ENCODE measurements around the gene ENOX1.

Gene ENOX1

GRCh38 chr13:43200307-43200706 lies 586.5 kb downstream of the ENOX1 start:
- H3K4me3 ChIP-seq = no peak overlapping the region
- no peaks in the 10 kb centered on the region for H3K36me3 ChIP-seq (ENCODE audit: insufficient read depth, low read length)
- DNase-seq (ENCODE audit: low read depth, low spot score) = no peak
- no peak overlapping the region for H3K27ac ChIP-seq
- TF ChIP-seq FOXP2 (optimal IDR thresholded peaks at IDR 0.05; ENCODE audit: control extremely low read depth, extremely low read length, insufficient read depth) (no peak), POLR2AphosphoS5 (IDR thresholded peaks at IDR 0.05; ENCODE audit: borderline replicate concordance, low read depth, low read length) (no peak), EZH2 (IDR thresholded peaks at IDR 0.05) (no peak)
- H3K9me3 ChIP-seq (ENCODE audit: low read depth, low read length) = no peaks in the 10 kb centered on the region
- H3K9ac ChIP-seq (ENCODE audit: insufficient read length) = no peak overlapping the region

- no peak overlapping the region for H3K9ac ChIP-seq (ENCODE audit: insufficient read length)
- H3K9me3 ChIP-seq (ENCODE audit: low read depth, low read length) = no peaks in the 10 kb centered on the region
- DNase-seq (ENCODE audit: low read depth, low spot score) = no peak
- TF ChIP-seq POLR2AphosphoS5 (IDR thresholded peaks at IDR 0.05; ENCODE audit: borderline replicate concordance, low read depth, low read length) (no peak), EZH2 (IDR thresholded peaks at IDR 0.05) (no peak), FOXP2 (optimal IDR thresholded peaks at IDR 0.05; ENCODE audit: control extremely low read depth, extremely low read length, insufficient read depth) (no peak)
- no peak overlapping the region for H3K27ac ChIP-seq
- no peak overlapping the region for H3K4me3 ChIP-seq
- H3K36me3 ChIP-seq (ENCODE audit: insufficient read depth, low read length) = no peaks in the 10 kb centered on the region
Observed at GRCh38 chr13:43196750-43197370, 589.9 kb downstream of the ENOX1 start.

- TF ChIP-seq EZH2 (IDR thresholded peaks at IDR 0.05) = no peak
- TF ChIP-seq FOXP2 (optimal IDR thresholded peaks at IDR 0.05; ENCODE audit: control extremely low read depth, extremely low read length, insufficient read depth) = no peak
- TF ChIP-seq POLR2AphosphoS5 (IDR thresholded peaks at IDR 0.05; ENCODE audit: borderline replicate concordance, low read depth, low read length) = no peak
- H3K36me3 ChIP-seq (ENCODE audit: insufficient read depth, low read length) = no peaks in the 10 kb centered on the region
- H3K9me3 ChIP-seq (ENCODE audit: low read depth, low read length) = no peaks in the 10 kb centered on the region
- DNase-seq (ENCODE audit: low read depth, low spot score) = no peak
- H3K9ac ChIP-seq (ENCODE audit: insufficient read length) = no peak overlapping the region
- H3K4me3 ChIP-seq = no peak overlapping the region
- H3K27ac ChIP-seq = no peak overlapping the region
Observed at GRCh38 chr13:43196086-43196621, 590.6 kb downstream of the ENOX1 start.

GRCh38 chr13:43195551-43195950 lies 591.2 kb downstream of the ENOX1 start:
- Histone ChIP-seq H3K9me3 (ENCODE audit: low read depth, low read length) (no peaks in the 10 kb centered on the region), H3K4me3 (no peak overlapping the region), H3K27ac (no peak overlapping the region), H3K36me3 (ENCODE audit: insufficient read depth, low read length) (no peaks in the 10 kb centered on the region), H3K9ac (ENCODE audit: insufficient read length) (no peak overlapping the region)
- DNase-seq (ENCODE audit: low read depth, low spot score) = no peak
- TF ChIP-seq FOXP2 (optimal IDR thresholded peaks at IDR 0.05; ENCODE audit: control extremely low read depth, extremely low read length, insufficient read depth) = no peak
- TF ChIP-seq POLR2AphosphoS5 (IDR thresholded peaks at IDR 0.05; ENCODE audit: borderline replicate concordance, low read depth, low read length) = no peak
- TF ChIP-seq EZH2 (IDR thresholded peaks at IDR 0.05) = no peak

- H3K9ac ChIP-seq (ENCODE audit: insufficient read length) = no peak overlapping the region
- H3K36me3 ChIP-seq (ENCODE audit: insufficient read depth, low read length) = no peaks in the 10 kb centered on the region
- TF ChIP-seq EZH2 (IDR thresholded peaks at IDR 0.05) (no peak), POLR2AphosphoS5 (IDR thresholded peaks at IDR 0.05; ENCODE audit: borderline replicate concordance, low read depth, low read length) (no peak), FOXP2 (optimal IDR thresholded peaks at IDR 0.05; ENCODE audit: control extremely low read depth, extremely low read length, insufficient read depth) (no peak)
- H3K9me3 ChIP-seq (ENCODE audit: low read depth, low read length) = no peaks in the 10 kb centered on the region
- no peak overlapping the region for H3K27ac ChIP-seq
- H3K4me3 ChIP-seq = no peak overlapping the region
- no peak for DNase-seq (ENCODE audit: low read depth, low spot score)
Observed at GRCh38 chr13:43195112-43195511, 591.7 kb downstream of the ENOX1 start.

GRCh38 chr13:43193789-43194420 lies 592.9 kb downstream of the ENOX1 start:
- no peak overlapping the region for H3K27ac ChIP-seq
- no peaks in the 10 kb centered on the region for H3K36me3 ChIP-seq (ENCODE audit: insufficient read depth, low read length)
- H3K9ac ChIP-seq (ENCODE audit: insufficient read length) = no peak overlapping the region

GRCh38 chr13:43191546-43191945 lies 595.2 kb downstream of the ENOX1 start:
- TF ChIP-seq EZH2 (IDR thresholded peaks at IDR 0.05) (no peak), FOXP2 (optimal IDR thresholded peaks at IDR 0.05; ENCODE audit: control extremely low read depth, extremely low read length, insufficient read depth) (no peak), POLR2AphosphoS5 (IDR thresholded peaks at IDR 0.05; ENCODE audit: borderline replicate concordance, low read depth, low read length) (no peak)
- DNase-seq (ENCODE audit: low read depth, low spot score) = no peak
- no peaks in the 10 kb centered on the region for H3K9me3 ChIP-seq (ENCODE audit: low read depth, low read length)
- no peak overlapping the region for H3K9ac ChIP-seq (ENCODE audit: insufficient read length)
- H3K27ac ChIP-seq = no peak overlapping the region
- no peak overlapping the region for H3K4me3 ChIP-seq
- H3K36me3 ChIP-seq (ENCODE audit: insufficient read depth, low read length) = no peaks in the 10 kb centered on the region

More at GRCh38 chr13:43193789-43194420, 592.9 kb downstream of the ENOX1 start:
- no peaks in the 10 kb centered on the region for H3K9me3 ChIP-seq (ENCODE audit: low read depth, low read length)
- no peak for DNase-seq (ENCODE audit: low read depth, low spot score)
- no peak overlapping the region for H3K4me3 ChIP-seq
- TF ChIP-seq EZH2 (IDR thresholded peaks at IDR 0.05) = no peak
- TF ChIP-seq POLR2AphosphoS5 (IDR thresholded peaks at IDR 0.05; ENCODE audit: borderline replicate concordance, low read depth, low read length) = no peak
- no peak for TF ChIP-seq FOXP2 (optimal IDR thresholded peaks at IDR 0.05; ENCODE audit: control extremely low read depth, extremely low read length, insufficient read depth)

GRCh38 chr13:43185226-43185625 lies 601.5 kb downstream of the ENOX1 start:
- Histone ChIP-seq H3K36me3 (ENCODE audit: insufficient read depth, low read length) (no peaks in the 10 kb centered on the region), H3K9me3 (ENCODE audit: low read depth, low read length) (no peaks in the 10 kb centered on the region), H3K9ac (ENCODE audit: insufficient read length) (no peak overlapping the region), H3K27ac (no peak overlapping the region), H3K4me3 (no peak overlapping the region)
- no peak for DNase-seq (ENCODE audit: low read depth, low spot score)
- no peak for TF ChIP-seq EZH2 (IDR thresholded peaks at IDR 0.05)
- no peak for TF ChIP-seq FOXP2 (optimal IDR thresholded peaks at IDR 0.05; ENCODE audit: control extremely low read depth, extremely low read length, insufficient read depth)
- TF ChIP-seq POLR2AphosphoS5 (IDR thresholded peaks at IDR 0.05; ENCODE audit: borderline replicate concordance, low read depth, low read length) = no peak

Data from SK-N-MC (cell line).